ENCODE data around the gene TMBIM6. TPM values are rescaled to one million over a fixed set of nuclear protein-coding genes. Genes with fewer than 3 reads are reported as not detected.

The TMBIM6 gene
- total and polyA plus RNA-seq, 2 experiments from 2014 or later = 534 to 805 TPM

DNA sequence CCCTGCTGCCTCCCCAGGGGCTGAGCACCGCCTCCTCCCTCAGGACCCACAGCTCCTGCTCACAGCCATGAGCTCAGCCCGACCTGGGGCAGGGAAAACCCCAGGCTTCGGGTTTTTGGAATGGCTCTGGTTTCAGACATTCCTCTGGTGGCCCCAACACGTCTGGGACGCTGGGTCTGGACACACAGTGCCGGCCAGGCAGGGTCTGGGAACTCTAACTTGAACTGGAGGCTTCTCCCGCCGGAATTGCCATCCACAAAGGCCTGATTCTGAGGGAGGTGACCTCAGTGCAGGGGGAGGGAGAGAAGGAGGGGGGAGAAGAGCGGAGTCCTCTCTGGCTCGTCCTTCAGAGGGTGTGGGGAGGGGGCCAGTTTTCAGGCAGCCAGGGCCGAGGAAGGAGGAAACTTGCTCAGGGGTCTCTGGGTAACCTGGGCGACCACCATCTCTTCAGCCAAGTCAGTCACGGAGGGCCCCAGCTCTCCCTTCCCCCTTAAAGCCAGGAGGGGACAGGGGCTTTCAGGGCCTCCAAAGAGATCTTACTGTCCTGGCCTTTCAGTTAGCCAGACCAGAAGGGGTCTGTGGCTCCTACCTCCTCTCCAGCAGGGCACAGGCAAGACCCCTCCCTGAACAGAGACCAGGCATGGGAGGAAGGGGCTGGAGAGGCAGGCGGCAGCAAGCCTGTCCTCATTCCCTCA lies 67.5 kb downstream of the TMBIM6 start:
- H3K4me2 ChIP-seq = peak overlapping the region; percentile 56
- H3K27me3 ChIP-seq = no peaks in the 10 kb centered on the region
- H3K9me2 ChIP-seq (replicated peaks; ENCODE audit: insufficient read depth) = no peaks in the 10 kb centered on the region
- peaks cover 57% of the 10 kb centered on the region for H3K79me2 ChIP-seq
- peaks cover 22% of the 10 kb centered on the region for H3K4me1 ChIP-seq (ENCODE audit: insufficient read depth)
- TF ChIP-seq EZH2phosphoT487 (IDR thresholded peaks at IDR 0.05; ENCODE audit: low read depth, severe bottlenecking, unreplicated experiment) (no peak), EZH2 (IDR thresholded peaks at IDR 0.05; ENCODE audit: borderline replicate concordance) (no peak)
- TF ChIP-seq, protein P1, sequence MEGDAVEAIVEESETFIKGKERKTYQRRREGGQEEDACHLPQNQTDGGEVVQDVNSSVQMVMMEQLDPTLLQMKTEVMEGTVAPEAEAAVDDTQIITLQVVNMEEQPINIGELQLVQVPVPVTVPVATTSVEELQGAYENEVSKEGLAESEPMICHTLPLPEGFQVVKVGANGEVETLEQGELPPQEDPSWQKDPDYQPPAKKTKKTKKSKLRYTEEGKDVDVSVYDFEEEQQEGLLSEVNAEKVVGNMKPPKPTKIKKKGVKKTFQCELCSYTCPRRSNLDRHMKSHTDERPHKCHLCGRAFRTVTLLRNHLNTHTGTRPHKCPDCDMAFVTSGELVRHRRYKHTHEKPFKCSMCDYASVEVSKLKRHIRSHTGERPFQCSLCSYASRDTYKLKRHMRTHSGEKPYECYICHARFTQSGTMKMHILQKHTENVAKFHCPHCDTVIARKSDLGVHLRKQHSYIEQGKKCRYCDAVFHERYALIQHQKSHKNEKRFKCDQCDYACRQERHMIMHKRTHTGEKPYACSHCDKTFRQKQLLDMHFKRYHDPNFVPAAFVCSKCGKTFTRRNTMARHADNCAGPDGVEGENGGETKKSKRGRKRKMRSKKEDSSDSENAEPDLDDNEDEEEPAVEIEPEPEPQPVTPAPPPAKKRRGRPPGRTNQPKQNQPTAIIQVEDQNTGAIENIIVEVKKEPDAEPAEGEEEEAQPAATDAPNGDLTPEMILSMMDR (IDR thresholded peaks at IDR 0.05; ENCODE audit: poor library complexity) = no peak
- no peaks in the 10 kb centered on the region for H3K36me3 ChIP-seq (replicated peaks; ENCODE audit: insufficient read depth, low read depth)
- peak overlapping the region; percentile 76 for H3K27ac ChIP-seq
- no peaks in the 10 kb centered on the region for H3K9me3 ChIP-seq (ENCODE audit: low read depth)
- no peak for DNase-seq (ENCODE audit: low spot score)
- 65% methylated on average over 11 of the region's 14 CpGs for WGBS (ENCODE audit: low lambda C conversion rate, missing lambda C conversion rate)
- H2AFZ ChIP-seq = no peak overlapping the region
- peaks cover 11% of the 10 kb centered on the region for H4K20me1 ChIP-seq (ENCODE audit: insufficient read depth, poor library complexity, severe bottlenecking)
- no peak overlapping the region for H3K4me3 ChIP-seq

DNA sequence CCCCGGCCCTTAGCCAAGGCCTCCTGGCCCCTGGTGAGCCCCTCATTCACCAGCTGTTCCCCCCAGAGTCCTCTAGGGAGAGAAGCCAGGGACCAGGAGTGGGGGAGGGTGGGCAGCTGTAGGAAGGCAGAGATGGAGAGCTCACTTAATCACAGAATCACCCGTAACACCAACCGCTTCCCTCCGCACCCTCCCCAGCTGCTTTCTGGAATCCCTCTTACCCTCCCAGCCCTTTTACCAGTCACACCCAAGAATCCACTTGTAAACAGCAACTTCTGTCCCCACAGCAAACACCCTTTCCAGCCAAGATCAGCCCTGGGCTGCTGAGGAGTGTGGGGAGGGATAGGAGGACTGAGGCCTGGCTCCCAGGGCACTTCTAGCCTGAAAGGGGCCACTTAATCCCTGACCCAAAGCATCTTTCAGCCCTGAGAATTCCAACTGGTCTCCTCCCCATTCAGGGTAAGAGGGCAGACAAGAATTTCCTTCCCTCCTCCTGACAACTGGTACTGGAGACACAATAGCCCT lies 68.1 kb downstream of the TMBIM6 start:
- H3K27me3 ChIP-seq = no peaks in the 10 kb centered on the region
- DNase-seq (ENCODE audit: low spot score) = no peak
- TF ChIP-seq EZH2 (IDR thresholded peaks at IDR 0.05; ENCODE audit: borderline replicate concordance) = no peak
- TF ChIP-seq, protein P1 (IDR thresholded peaks at IDR 0.05; ENCODE audit: poor library complexity) = no peak
- TF ChIP-seq EZH2phosphoT487 (IDR thresholded peaks at IDR 0.05; ENCODE audit: low read depth, severe bottlenecking, unreplicated experiment) = no peak
- H3K9me3 ChIP-seq (ENCODE audit: low read depth) = no peaks in the 10 kb centered on the region
- peaks cover 63% of the 10 kb centered on the region for H3K79me2 ChIP-seq
- H2AFZ ChIP-seq = no peak overlapping the region
- no peak overlapping the region for H3K4me3 ChIP-seq
- H3K27ac ChIP-seq = peak overlapping the region; percentile 76
- H3K4me1 ChIP-seq (ENCODE audit: insufficient read depth) = peaks cover 22% of the 10 kb centered on the region
- H3K4me2 ChIP-seq = peak overlapping the region; percentile 56
- H3K36me3 ChIP-seq (replicated peaks; ENCODE audit: insufficient read depth, low read depth) = no peaks in the 10 kb centered on the region
- H3K9me2 ChIP-seq (replicated peaks; ENCODE audit: insufficient read depth) = no peaks in the 10 kb centered on the region
- WGBS (ENCODE audit: low lambda C conversion rate, missing lambda C conversion rate) = 50% methylated on average over 4 of the region's 4 CpGs
- H4K20me1 ChIP-seq (ENCODE audit: insufficient read depth, poor library complexity, severe bottlenecking) = peaks cover 11% of the 10 kb centered on the region

DNA sequence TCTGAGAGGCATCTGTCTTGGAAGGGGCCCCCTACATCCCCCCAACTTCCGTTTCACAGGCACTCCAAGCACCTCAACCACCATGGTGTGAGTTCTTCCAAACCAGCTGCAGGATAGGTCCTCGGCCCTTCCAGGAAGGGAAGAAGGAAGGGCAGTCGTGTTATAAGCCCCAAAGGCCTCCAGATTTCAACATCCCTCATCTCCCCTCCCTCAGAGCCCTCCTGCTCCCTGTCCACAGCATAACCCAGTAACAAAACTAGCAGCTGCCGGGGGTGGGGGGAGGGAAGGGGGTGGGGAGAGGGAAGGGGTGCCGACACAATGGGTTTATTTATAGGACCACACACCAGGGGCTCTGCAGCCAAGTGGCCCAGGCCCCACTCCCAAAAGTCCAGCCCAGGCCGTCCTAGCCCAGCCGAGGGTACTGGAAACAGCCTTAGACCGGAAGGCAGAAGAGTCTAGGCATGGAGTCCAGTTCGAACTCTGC lies 68.6 kb downstream of the TMBIM6 start:
- DNase-seq (ENCODE audit: low spot score) = no peak
- Histone ChIP-seq H2AFZ (no peak overlapping the region), H3K4me1 (ENCODE audit: insufficient read depth) (peaks cover 22% of the 10 kb centered on the region), H4K20me1 (ENCODE audit: insufficient read depth, poor library complexity, severe bottlenecking) (peaks cover 16% of the 10 kb centered on the region), H3K9me3 (ENCODE audit: low read depth) (no peaks in the 10 kb centered on the region), H3K27me3 (no peaks in the 10 kb centered on the region), H3K4me3 (no peak overlapping the region), H3K79me2 (peaks cover 68% of the 10 kb centered on the region), H3K9me2 (replicated peaks; ENCODE audit: insufficient read depth) (no peaks in the 10 kb centered on the region), H3K4me2 (peak overlapping the region; percentile 56), H3K27ac (peak overlapping the region; percentile 76), H3K36me3 (replicated peaks; ENCODE audit: insufficient read depth, low read depth) (no peaks in the 10 kb centered on the region)
- TF ChIP-seq, protein P1 (IDR thresholded peaks at IDR 0.05; ENCODE audit: poor library complexity) = no peak
- TF ChIP-seq EZH2 (IDR thresholded peaks at IDR 0.05; ENCODE audit: borderline replicate concordance) (no peak), EZH2phosphoT487 (IDR thresholded peaks at IDR 0.05; ENCODE audit: low read depth, severe bottlenecking, unreplicated experiment) (no peak)
- 49% methylated on average over 5 of the region's 9 CpGs for WGBS (ENCODE audit: low lambda C conversion rate, missing lambda C conversion rate)
